Endothelial cell of hepatic sinusoid (primary cell): ENCODE results near the gene RABAC1.

ENCODE experiments used
- in situ Hi-C: cut with HindIII; loops from 2 replicates; pipeline ENCODE4 v1.10.0; 2017; ENCODE audit warnings: low sequenced_read_pairs

The RABAC1 gene

DNA sequence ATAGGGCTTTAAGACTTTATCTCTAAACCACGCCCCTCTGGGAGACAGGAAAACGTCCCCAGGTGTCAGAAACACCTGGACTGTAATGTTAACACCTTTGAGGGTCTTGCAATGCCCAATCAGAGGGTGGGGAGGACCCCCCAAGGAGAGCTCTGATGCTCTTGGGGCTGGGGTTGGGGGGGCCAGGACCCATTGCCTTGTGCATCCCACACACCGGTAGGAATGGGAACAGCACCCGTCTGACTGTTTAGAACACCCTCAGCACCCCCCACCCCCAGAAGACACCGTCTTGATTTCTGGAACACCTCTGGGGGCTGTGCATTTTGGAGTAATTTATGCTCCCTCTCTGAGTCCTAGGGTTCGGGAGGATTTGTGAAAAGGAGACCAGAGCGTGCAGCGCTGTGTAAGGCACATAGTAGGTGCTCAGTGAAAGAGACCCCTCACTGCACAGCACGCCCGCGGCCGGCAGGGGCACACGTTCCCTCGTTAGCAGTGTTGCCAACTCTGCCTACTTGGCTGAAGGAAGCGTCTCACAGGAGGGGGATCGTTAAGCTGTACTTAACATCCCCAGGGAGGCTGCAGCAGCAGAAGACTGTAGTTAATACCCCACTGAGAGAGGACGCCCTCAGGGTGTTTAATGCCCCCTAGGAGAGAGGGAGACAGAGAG lies 28.1 kb downstream of the RABAC1 start:
- in situ Hi-C loops = no loop called here

GRCh38 chr19:41930322-41930722 lies 28.8 kb downstream of the RABAC1 start:
- in situ Hi-C loops = no loop called here

DNA sequence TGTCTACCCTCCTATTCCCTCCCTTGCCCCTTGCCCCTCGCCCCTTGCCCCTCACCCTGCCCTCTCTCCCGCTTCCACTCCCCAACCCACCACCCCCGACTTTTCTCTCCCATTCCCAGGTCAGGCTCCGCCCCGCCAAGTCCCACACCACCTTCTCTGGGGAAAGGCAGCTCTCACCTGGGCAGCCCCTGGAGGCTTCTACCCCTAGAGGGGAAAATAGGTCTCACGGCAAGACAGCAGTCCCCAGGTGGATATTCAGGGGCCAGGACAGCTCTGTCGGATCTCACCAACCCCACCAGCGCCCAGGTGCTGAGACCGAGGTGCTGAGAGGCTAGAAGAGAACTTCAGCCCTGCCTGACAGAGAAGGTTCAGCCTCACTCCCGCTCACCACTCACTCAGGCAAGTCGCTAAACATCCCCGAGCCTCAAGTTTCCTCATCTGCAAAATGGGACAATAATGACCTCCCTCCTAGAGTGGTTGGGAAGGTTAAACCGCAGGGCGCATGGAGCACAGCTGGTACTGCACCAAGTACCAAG lies 29.5 kb downstream of the RABAC1 start:
- in situ Hi-C loops = no loop called here

- in situ Hi-C loops = no loop called here
These were observed 30.2 kb downstream of the RABAC1 start for GRCh38 chr19:41928754-41929535.

GRCh38 chr19:41928221-41928683 lies 30.9 kb downstream of the RABAC1 start, which contains the start of gene ERFL:
ERFL (minus strand) TSS chr19:41928449; CDS start chr19:41912919, 15,530 bp downstream.
- in situ Hi-C loops = no loop called here

DNA sequence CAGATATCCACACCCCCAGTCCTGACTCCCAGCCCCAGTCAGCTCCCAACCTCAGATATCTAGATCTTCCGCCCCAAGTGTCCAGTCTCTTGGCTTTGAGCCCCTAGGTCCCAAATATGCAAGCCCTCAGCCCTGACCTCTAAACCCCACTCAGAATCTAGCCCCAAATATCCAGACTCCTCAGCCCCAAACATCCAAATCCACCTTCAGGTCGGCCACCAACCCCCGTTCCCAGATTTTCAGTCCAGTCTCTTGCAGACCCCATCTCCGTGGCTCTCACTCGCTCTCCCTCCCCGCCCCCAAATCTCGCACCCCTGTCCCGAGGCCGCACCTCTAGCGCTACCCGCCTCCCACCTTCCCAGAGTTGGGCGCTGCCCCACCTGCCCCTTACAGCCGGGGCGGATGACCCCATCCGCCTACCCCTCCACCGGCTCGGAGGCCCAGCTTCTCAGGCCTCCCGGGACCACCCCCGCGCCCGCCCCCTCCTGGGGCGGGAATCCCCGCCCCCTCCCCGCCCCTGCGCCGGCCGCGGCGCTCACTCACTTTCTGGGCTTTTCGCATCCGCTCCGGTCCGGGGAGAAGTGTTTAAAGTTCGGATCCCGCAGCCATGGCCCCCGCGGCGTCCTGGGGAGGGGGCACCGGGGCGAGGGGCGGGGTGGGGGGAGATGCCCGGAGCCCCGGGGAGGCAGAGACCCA lies 31.5 kb downstream of the RABAC1 start:
- in situ Hi-C loops = no loop called here

DNA sequence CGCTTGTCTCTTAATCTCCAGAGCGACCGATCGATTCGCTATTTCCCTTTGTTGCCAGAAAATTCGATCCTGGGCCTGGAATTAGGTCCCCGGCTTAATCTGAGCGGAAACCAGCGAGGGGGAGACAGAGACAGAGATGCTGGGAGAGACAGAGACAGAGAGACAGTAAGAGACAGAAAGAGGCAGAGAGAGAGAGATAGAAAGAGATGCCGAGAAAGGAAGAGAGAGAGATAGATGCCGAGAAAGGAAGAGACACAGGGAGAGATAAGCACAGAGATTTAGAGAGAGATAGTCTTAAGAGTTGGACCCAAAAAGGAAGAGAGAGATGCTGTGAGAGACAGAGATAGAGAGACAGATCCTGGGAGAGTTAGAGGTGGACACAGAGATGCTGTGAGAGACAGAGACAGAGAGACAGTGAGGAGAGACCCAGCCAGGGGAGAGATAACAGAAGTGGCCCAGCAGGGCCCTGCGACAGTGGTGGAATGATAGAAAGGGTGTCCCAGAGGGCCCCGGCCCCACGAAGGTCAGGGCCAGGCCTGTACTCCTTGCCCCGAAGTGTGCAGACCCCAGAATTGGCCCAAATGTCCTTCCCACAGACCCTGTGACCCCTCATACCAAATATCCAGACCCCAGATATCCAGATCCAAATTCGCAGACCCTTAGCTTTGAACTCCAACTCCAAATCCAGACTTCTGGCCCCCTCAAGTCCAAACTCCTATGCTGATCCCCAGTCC lies 32.2 kb downstream of the RABAC1 start:
- in situ Hi-C loops = no loop called here

- in situ Hi-C loops = no loop called here
These were observed 32.9 kb downstream of the RABAC1 start for GRCh38 chr19:41926028-41926762.

DNA sequence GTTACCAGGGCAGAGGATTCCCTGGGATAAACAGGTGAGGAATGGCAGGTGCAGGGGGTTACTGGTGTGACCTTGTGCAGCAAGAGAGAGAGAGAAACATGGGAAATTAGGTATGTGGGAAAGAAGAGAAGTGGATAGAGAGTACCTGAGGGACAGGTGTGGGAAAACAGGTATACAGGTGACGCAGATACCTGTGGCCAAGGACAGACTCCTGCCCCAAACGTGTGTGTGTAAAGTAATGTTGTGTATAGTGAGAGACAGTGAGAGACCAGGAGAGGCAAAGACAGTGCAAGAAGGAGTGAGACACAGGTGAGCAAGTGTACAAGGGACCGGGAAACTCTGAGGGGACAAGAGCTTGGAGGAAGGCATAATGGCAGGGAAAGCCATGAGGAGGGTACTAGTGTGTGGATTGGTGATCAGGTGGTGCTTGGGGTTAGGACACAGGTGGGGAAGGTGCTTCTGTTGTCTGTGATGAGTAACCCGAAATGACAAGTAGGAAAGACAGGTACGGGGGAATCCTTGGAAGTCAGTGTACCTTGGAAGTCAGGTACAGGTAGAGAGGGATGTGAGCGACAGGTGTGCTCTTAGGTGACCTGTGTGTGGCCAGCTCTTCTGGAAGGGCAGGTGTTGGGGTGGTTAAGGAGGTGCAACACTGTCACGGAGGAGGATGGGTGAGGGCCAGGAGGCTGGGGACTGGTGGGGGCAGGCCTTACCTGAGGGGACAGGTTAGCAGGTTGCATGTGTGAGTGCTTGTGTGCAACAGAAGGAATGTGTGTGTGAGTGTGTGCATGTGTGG lies 33.7 kb downstream of the RABAC1 start:
- in situ Hi-C loops = no loop called here

GRCh38 chr19:41924151-41925145 lies 34.7 kb downstream of the RABAC1 start:
- in situ Hi-C loops = no loop called here

- in situ Hi-C loops = no loop called here
These were observed 35.9 kb downstream of the RABAC1 start for GRCh38 chr19:41923045-41923788.

DNA sequence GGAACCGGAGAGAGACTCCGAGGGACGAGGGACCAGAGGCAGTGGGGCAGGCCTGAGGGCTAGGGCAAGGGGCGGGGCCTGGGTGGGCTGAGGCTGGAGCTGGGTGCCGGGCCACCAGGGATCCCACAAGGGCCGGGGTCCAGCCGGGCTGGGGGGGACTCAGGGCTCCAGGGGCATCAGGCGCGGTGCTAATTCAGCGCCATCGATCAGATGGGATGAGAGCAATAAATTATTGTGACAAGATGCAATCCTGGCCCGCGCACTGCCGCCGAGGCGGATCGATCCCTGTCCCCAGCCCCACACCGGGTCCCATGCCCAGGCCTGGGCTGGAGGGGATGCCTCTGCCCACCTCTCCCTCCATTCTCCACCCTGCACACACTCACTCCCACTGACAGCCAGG lies 36.5 kb downstream of the RABAC1 start:
- in situ Hi-C loops = no loop called here

DNA sequence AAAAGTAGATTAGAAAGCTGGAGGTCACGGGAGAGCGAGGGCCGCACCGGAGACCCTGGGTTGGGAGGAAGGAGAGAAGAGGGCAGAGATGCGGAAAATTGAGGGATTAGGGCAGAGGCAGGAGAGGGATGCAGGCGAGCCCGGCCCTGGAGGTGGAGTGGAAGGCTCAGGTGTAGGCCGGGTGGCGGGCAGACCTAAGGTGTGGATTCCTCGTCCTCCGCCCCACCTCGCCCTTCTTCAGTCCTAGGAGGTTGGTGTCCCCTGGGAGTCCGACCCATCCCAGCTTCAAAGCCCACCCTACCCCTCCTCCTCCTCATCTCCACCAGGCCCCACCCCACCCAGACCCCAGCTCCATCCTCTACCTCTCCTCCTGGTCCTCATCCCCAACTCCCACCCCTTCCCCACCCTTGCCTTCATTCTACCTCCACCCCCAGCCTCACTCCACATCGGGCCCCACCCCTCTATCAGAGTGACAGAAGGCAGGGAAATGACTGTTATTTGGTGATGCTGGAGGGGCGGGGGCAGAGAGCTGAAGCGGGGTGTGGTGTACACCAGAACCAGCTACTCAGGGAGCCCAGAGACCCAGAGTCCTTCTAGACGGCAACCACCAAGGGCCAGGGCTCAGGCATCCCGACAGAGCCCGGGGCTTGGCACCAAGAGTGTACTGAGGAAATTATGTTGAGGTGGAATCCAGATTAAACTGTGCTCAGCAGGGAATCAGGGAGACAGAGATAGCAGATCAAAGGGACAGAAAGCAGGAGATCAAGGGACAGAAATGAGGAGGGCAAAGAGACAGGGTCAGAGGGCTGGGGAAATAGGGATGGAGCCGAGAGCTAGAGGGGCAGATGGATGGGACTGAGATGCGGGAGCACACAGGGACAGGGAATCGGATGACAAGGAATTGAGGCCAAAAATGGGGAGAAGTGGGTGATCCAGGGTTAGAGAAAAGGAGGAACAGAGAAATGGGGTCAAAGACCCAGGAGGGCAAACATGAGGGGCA lies 37.2 kb downstream of the RABAC1 start:
- in situ Hi-C loops = no loop called here

DNA sequence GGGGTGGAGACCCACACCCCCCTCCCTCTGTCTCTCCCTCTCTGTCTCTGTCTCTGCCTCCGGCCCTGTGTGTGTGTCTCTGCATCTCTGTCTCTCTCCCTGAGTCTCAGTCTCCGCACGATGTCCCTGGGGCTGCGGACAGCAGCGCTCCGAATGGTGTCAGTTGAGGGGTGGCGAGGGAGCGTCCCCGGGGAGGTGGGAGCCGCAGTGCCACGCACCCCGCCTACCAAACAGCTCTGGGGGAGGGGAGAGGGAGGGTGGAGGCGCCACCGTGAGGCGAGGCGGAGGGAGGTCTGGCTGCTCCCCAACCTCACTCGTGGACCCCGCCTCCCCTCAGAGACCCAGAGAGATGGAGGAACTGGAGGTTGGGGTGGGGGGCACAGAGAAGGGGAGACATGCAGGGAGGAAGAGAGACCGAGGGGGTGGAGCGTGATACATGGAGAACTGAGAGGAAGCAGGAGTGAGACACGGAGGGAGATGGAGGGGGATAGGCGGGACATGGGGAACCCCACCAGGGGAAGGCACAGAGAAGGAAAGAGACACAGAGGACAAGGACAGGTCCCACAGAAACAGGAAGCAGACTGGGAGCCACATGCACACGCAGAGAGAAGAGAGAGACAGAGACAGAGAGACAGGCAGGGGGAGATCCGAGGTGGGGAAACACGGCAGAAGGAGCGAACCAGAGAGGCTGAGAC lies 38.1 kb downstream of the RABAC1 start:
- in situ Hi-C loops = no loop called here

DNA sequence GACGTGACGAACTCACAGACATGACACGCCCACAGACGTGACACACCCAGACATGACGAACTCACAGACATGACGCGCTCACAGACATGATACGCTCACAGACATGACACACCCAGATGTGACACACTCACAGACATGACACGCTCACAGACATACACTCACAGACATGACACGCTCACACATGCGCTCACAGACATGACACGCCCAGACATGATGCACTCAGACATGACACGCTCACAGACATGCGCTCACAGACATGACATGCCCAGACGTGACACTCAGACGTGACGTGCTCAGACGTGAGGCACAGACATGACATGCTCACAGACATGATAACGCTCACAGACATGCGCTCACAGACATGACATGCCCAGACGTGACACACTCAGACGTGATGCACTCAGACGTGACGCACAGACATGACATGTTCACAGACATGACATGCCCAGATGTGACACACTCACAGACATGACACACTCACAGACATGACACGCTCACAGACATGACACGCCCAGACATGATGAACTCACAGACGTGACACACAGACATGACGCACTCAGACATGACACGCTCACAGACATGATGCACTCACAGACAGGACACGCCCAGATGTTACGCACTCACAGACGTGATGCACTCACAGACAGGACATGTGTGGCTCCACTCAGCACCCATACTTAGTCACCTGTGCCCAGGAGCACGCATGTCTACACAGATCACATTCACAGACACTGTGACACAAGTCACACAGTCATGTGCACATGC lies 39.0 kb downstream of the RABAC1 start:
- in situ Hi-C loops = loop anchor here (5.0 kb wide), 1 partner anchor 68 kb away; no protein-coding TSS in a partner anchor
